NCI-H1694 (cell line): Measurements from ENCODE around the gene TSHZ2.
"Not testable (repeated sequence)": the region's sequence is repeated elsewhere in the genome, so short reads cannot be mapped to it uniquely, and the experiment has no call there.

ENCODE experiments used
- DNase-seq: peaks from one replicate; lab custom pipeline; 2025; lab: John Stamatoyannopoulos, UW

The TSHZ2 gene

GRCh38 chr20:53413845-53414244 is 441.7 kb downstream of the TSHZ2 start:
- not testable (repeated sequence) for DNase-seq

DNA sequence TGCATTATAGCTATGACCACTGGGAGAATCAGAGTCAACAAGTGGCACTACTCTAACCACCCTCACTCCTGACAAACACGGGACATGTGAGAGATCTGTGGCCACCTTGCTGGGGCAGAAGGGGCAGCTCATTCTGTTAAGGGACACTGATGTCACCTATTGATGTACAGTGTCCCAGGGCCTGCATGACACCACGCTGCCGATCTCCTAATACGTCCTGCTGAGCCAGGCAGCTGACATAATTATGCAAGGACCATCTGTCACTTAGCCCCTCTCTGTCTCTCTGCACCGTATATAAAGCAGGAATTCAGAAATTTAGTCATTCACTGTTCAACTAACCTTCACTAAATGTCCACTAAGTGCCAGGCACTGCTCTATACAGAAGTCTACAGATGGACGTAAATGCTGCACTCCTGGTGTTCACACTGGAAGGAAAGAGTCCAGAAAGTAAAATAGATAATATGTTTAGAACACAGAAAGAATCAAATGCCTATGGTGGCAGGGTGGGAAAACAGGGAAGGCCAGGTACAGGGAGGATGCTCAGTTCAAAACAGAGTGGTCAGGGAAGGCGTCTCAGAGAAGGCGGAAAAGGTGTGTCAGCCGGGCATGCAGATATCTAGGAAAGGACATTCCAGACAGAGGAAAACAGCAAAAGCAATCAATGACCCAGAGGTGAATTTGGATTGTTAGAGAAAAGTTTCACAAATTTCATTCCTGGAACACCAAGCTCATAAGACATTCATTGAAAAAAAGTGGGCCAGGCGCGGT is 447.7 kb downstream of the TSHZ2 start:
- peak; percentile 51 for DNase-seq

DNA sequence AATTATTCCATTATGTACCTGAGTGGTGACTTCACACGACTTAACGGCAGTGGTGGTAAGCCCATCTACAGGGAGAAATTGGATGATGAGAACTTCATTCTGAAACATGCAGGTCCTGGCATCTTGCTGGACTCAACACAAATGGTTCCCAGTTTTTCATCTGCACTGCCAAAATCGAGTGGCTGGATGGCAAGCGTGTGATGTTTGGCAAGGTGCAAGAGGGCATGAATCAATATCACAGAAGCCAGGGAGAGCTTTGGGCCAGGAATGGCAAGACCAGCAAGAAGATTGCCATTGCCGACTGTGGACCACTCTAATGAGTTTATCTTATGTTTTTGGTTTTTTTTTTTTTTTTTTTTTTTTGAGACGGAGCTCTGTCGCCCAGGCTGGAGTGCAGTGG is 449.2 kb downstream of the TSHZ2 start:
- no peak for DNase-seq

GRCh38 chr20:53422039-53422438 is 449.9 kb downstream of the TSHZ2 start:
- DNase-seq, result no peak

DNA sequence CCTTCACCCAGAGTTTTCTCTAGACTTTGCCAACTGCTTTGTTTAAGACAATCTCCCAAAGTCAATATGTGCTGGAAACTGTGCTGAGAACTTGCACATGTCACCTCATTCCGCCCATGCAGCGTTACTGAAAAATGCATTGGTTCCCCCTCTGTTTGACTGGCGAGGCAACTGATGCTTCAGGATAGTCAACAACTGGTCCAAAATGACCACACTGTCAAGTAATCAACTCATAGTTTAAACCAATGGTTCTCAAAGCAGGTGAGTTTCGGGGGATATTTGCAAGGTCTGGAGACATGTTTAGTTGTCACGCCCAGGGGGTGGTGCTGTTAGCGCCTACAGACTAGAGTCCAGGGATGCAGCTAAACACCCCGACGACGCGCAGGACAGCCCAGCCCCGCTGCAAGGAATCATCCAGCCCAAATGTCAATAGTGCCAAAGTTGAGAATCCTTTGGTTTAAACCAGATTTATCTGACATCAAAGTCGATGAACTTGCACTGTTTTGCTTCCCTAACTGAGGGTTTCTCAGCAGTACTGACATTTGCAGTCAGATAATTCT is 451.5 kb downstream of the TSHZ2 start:
- no peak for DNase-seq

DNA sequence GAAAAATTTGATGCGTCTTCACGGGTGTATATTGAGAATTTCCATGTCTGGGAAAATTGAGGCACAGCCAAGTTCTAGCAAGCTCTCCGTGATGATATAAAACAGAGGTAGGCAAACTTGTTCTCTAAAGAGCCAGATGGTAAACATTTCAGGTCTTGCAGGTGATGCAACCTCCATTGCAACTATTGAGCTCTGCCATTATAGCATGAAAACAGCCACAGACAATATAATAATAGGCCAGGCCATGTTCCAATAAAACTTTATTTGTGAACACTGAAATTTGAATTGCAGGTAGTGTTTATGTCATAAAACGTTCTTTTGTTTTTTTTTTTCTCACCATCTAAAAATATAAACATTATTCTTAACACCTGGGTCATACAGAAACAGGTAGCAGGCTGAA is 453.3 kb downstream of the TSHZ2 start:
- DNase-seq, result no peak

DNA sequence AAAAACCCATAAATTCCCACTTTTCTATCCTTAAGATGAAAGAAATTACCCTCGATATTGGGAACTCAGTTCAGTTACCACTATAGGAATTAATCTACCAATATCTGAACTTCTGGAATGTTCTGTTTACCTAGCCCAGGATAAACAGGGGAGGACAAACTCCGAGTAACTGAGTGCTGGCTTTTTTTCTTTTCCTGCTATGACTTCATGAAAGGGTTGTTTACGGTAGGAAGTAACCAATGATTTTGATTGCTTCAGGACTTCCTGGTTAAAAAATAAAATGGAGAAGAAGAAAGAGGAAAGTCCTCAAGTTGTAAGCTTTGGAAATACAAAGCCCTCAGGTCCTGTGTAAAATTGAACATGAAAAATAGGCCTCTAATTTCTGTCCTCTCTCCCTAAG is 453.8 kb downstream of the TSHZ2 start:
- no peak for DNase-seq

- no peak for DNase-seq
These were observed 454.7 kb downstream of the TSHZ2 start for GRCh38 chr20:53426766-53427312.

DNA sequence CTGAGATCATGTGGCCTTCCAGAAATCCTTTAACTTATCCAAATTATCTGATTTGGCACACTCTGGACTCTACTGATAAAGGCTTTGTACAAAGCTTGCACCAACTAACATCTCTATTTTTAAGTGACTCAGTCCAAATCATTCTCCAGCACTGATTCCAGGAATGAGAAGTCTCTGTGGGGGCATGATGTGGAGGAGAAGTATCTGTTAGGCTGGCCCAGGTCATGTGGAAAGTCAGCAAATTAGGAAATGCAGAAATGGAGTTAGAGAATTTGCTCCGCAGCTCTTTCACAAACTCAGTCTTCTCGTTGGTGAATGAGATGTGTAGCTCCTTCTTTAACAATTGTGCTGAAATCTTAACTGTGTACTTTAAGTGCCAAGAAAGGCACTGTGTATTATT is 455.8 kb downstream of the TSHZ2 start:
- no peak for DNase-seq

DNA sequence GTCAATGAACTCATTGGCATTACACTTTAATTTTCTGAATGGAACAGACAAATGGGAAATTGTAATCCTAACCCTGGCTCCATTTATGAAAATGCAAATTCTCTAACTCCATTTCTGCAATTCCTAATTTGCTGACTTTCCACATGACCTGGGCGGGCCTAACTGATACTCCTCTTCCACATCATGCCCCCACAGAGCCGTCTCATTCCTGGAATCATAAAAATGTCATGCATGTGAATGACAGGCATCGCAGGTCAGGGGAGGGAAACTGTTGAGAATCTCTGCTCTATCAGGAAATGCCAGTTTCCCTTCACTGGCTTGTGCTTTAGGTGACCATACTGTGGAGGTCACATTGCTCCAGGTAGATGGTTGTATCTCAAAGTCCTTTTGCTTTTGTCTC is 456.4 kb downstream of the TSHZ2 start:
- DNase-seq, result no peak

- DNase-seq, result no peak
These were observed 456.8 kb downstream of the TSHZ2 start for GRCh38 chr20:53428996-53429395.

- no peak for DNase-seq
These were observed 462.5 kb downstream of the TSHZ2 start for GRCh38 chr20:53434662-53435061.

GRCh38 chr20:53436927-53437326 is 464.8 kb downstream of the TSHZ2 start:
- DNase-seq, result not testable (repeated sequence)

GRCh38 chr20:53438368-53438767 is 466.2 kb downstream of the TSHZ2 start:
- DNase-seq, result no peak

GRCh38 chr20:53439046-53439445 is 466.9 kb downstream of the TSHZ2 start:
- no peak for DNase-seq

DNA sequence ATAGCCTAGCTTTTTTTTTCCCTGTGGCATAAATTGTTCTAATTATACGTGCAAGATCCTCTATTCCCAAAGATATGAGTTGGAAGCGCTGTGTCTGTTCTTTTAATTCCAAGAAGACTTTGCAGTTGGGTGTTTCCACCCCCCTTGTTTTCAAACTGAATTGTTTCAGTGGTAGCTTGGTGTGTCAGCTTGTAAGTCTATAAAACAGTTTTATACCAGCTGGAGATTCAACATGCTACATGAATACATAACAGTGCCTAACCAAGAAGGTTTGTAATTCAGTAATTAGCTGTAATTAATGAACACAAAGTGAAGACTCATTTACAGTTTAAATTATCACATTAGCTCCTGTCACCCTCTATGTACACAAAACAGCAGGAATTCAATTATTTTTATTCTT is 467.5 kb downstream of the TSHZ2 start:
- DNase-seq, result no peak

- DNase-seq, result no peak
These were observed 472.4 kb downstream of the TSHZ2 start for GRCh38 chr20:53444401-53445149.

GRCh38 chr20:53445321-53445731 is 473.2 kb downstream of the TSHZ2 start:
- DNase-seq, result no peak

- DNase-seq, result no peak
These were observed 473.8 kb downstream of the TSHZ2 start for GRCh38 chr20:53445932-53446331.

GRCh38 chr20:53447316-53447715 is 475.2 kb downstream of the TSHZ2 start:
- DNase-seq, result no peak

DNA sequence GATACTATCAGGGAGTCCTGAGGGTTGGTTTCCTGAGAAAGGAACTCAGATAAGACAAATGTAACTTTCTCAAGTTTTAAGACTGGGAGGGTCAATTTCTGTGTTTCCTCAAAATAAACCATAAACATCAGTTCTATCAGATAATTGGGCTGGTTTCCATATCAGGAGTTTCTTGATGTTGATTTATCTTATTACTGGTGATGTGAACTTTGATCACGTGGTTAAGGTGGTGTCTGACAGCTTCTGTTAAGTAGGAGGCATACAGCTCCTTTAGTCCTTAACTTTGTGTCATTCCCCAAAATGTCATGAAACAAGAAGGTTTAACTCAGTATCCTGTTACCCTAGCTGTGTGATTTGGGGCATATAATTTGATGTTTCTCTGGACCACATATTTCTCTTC is 476.3 kb downstream of the TSHZ2 start:
- DNase-seq, result no peak

DNA sequence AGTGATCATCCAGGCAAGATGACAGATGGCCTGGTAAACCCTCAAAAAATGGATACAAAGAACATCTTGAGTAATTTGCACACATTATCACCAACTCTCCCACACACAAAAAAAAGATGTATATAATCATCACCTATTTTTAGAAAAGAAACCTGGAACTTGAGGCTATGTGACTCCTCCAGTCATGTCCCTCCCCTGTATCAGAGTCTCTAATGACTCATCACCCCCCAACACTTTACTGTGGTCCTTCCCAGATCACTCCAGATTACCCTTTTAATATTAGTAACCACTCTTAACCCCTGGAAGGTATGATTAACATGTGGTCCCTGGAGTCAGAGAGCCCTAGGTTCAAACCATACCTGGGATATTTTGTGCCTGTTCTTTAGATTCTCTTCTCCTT is 476.7 kb downstream of the TSHZ2 start:
- no peak for DNase-seq

DNA sequence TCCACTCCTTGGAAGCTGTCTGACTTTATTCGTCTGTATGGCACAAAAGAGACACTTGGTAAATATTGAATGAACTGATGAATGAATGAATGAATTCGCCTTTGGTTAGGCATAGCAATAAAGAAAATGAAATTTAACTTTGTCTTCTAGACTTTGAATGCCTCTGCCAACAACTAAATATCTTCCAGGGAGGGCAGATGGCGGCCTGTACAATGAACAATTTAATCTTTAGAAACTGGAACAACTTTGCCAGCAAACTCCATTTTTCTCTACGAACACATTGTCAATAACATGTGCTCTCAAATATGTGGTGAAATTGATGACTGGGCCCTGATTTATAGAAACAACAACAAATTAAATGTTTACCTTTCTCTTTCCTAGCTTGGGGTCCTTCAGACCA is 480.9 kb downstream of the TSHZ2 start:
- no peak for DNase-seq
